ENCODE measurements around the gene PNPLA2. TPM values are rescaled to one million over a fixed set of nuclear protein-coding genes. Genes with fewer than 3 reads are reported as not detected.

Gene PNPLA2
- total RNA-seq, 1 donor, result 28.5 TPM

DNA sequence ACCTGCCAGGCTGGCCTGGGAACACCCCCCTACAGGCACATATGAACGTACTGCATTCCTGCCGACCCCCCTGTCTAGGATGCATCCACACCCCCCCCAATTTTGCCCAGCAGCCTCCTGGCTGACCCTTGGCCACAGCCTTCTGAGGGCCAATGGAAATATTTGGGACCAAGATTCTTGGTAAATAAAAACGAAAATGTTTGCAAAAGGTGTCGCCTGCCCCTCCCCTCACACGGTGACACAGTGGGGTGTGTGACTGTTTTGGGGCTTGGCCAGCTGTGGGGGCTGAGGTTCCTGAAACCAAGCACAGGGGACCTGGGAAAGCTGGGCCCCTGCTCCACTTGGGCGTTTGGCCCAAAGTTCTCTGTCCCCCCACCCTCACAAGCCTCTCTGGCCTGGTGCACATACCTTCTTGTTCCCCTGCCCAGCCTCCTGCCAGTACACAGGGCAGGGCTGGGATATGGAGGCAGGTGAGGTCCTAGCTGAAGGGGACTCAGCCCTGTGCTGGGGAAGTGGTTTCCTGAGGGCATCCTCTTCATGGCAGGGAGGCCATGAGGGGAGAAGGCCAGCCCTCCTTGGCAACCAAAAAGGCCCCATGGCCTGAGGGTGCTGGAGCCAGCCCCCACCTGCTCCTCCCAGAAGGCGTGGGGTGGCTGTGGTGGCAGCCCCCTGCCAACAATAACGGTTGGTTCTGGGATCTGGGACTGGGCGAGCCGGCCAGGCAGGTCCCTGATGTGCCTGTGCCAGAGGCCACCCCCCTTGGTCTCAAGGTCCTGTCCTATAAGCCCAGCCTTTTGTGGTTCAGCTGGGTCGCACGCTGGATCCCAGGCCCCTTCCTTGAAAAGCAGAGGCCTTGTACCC is 6.9 kb downstream of the PNPLA2 start:
- TF ChIP-seq, protein P1, sequence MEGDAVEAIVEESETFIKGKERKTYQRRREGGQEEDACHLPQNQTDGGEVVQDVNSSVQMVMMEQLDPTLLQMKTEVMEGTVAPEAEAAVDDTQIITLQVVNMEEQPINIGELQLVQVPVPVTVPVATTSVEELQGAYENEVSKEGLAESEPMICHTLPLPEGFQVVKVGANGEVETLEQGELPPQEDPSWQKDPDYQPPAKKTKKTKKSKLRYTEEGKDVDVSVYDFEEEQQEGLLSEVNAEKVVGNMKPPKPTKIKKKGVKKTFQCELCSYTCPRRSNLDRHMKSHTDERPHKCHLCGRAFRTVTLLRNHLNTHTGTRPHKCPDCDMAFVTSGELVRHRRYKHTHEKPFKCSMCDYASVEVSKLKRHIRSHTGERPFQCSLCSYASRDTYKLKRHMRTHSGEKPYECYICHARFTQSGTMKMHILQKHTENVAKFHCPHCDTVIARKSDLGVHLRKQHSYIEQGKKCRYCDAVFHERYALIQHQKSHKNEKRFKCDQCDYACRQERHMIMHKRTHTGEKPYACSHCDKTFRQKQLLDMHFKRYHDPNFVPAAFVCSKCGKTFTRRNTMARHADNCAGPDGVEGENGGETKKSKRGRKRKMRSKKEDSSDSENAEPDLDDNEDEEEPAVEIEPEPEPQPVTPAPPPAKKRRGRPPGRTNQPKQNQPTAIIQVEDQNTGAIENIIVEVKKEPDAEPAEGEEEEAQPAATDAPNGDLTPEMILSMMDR (IDR thresholded peaks at IDR 0.05; ENCODE audit: insufficient read depth, low read depth, low read length), result no peak
- no peak overlapping the region for H3K4me3 ChIP-seq (ENCODE audit: low read depth, low read length)
- DNase-seq (ENCODE audit: low read depth), result no peak

GRCh38 chr11:826227-826621 is 7.5 kb downstream of the PNPLA2 start:
- no peak for DNase-seq (ENCODE audit: low read depth)
- no peak overlapping the region for H3K4me3 ChIP-seq (ENCODE audit: low read depth, low read length)
- TF ChIP-seq, protein P1 (IDR thresholded peaks at IDR 0.05; ENCODE audit: insufficient read depth, low read depth, low read length), result no peak

GRCh38 chr11:826836-827145 is 8.1 kb downstream of the PNPLA2 start:
- TF ChIP-seq, protein P1 (IDR thresholded peaks at IDR 0.05; ENCODE audit: insufficient read depth, low read depth, low read length), result no peak
- DNase-seq (ENCODE audit: low read depth), result no peak
- H3K4me3 ChIP-seq (ENCODE audit: low read depth, low read length), result peak overlapping the region; percentile 42

DNA sequence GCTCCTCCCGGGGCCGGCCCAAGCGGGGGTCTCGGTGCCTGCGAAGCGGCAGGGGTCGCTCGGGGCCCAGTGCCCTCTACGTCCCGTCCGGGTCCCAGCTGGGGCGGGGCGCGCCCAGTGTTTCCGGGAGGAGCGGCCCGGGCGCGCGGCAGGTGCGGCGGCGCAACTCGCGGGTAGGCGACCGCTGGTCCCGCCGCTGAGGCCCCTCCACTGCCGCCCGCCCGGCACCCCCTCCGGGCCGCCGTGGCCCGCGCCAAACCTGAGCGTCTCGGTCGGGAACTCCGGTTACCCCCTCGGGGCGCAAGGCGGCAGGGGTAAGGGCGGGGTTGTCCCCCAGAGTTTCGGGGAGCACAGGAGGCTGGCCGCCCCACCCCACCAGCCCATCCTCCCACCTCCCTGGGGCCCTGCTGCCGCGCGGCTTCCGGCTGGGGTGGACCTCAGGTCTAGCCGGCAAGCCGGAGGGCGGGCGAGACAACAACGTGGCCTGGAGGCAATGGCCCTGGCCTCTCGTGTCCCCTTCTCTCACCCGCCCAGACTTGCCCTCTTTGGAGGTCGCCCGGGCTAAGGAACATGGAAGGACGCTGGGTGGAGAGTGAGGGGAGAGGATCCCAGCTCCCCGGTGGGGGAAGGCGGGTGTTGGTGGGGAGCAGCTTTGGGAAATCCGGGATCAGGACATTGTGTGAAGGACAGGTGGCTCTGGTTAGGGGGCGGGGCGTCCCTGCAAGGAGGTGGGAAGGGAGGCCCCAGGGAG is 8.6 kb downstream of the PNPLA2 start:
- DNase-seq (ENCODE audit: low read depth), result no peak
- H3K4me3 ChIP-seq (ENCODE audit: low read depth, low read length), result peak overlapping the region; percentile 42
- TF ChIP-seq, protein P1 (IDR thresholded peaks at IDR 0.05; ENCODE audit: insufficient read depth, low read depth, low read length), result no peak

DNA sequence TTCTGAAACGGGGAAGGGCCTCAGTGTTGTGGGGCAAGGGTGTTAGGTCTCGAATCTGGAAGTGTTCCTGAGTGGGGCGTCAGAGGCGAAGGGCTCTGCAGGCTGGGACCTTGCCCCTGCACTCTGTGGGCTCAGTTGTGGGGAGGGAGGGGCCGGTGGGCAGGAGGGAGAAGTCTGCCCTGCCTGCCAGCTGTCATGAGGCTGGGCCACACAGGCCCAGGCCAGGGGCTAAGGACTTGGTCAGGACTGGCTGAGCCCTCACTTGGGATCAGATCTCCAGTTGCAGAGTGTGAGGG is 9.1 kb downstream of the PNPLA2 start, which contains the start of gene CRACR2B:
Gene CRACR2B (plus strand): TSS at position 23 of the 296 bp plus-strand sequence. CDS start 689 bp downstream, outside the sequence.
- TF ChIP-seq, protein P1 (IDR thresholded peaks at IDR 0.05; ENCODE audit: insufficient read depth, low read depth, low read length), result no peak
- peak within 1 kb of the TSS; percentile 42 for H3K4me3 ChIP-seq (ENCODE audit: low read depth, low read length)
- no peak for DNase-seq (ENCODE audit: low read depth)

DNA sequence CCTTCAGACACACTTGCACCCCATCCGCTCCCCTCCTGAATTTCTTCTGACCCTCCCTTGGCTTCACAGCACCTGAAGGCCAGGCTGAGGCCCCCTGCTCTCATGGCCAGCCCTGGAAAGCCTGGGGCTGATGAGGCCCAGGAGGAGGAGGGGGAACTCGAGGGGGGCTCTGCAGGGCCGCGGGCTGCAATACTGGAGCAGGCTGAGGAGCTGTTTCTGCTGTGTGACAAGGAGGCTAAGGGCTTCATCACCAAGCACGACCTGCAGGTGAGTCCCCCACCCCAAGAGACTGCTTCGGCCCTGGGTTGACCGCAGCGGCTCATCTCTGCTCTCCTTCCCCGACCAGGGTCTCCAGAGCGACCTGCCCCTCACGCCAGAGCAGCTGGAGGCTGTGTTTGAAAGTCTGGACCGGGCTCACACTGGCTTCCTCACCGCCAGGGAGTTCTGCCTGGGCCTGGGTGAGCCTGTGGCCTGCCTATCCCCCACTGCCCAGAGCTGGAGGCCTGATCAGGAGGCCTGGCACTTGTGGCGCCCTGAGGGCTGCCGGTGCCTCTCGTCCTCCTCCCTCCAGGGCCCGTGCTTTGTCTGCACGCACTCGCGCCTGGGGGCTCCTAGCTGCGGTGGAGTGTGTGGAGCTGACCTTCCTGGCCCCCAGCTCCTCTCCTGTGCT is 9.9 kb downstream of the PNPLA2 start:
- DNase-seq (ENCODE audit: low read depth), result no peak
- TF ChIP-seq, protein P1 (IDR thresholded peaks at IDR 0.05; ENCODE audit: insufficient read depth, low read depth, low read length), result no peak
- no peak overlapping the region for H3K4me3 ChIP-seq (ENCODE audit: low read depth, low read length)
